Stimulated activated CD8-positive, alpha-beta memory T cell treated with anti-CD3 and anti-CD28 coated beads, Interleukin-12 subunit alpha, Interleukin-12 subunit beta, amount 100 ng/mL, for 4 hours (primary cell): ENCODE results near the gene IL27RA.
A peak's percentile ranks its signal among the peaks of the same experiment; 100 is the strongest.
"Not testable (repeated sequence)": the region's sequence is repeated elsewhere in the genome, so short reads cannot be mapped to it uniquely, and the experiment has no call there.

Experiments
- DNase-seq: peaks from one replicate; pipeline ENCODE4 v3.0.0-alpha.2; 2020; ENCODE audit warnings: low read depth

Gene IL27RA

GRCh38 chr19:13999085-13999484, 32.5 kb upstream of the IL27RA start:
- DNase-seq: no peak

- DNase-seq: no peak
Measured at GRCh38 chr19:14000691-14001375, 30.7 kb upstream of the IL27RA start.

GRCh38 chr19:14002571-14003250, 28.9 kb upstream of the IL27RA start:
- DNase-seq: no peak

GRCh38 chr19:14003251-14004055, 28.1 kb upstream of the IL27RA start:
- no peak for DNase-seq

- no peak for DNase-seq
Measured at GRCh38 chr19:14004619-14005348, 26.8 kb upstream of the IL27RA start.

GRCh38 chr19:14005349-14006084, 26.0 kb upstream of the IL27RA start:
- DNase-seq: peak; percentile 79

- DNase-seq: peak; percentile 99
Measured at GRCh38 chr19:14006085-14006765, 25.3 kb upstream of the IL27RA start, which contains the start of gene RFX1. Gene RFX1 (minus strand): TSS chr19:14006320. CDS start chr19:13993843, 12,477 bp downstream.

GRCh38 chr19:14006766-14007562, 24.6 kb upstream of the IL27RA start:
- DNase-seq: no peak

- DNase-seq: no peak
Measured at GRCh38 chr19:14012378-14012915, 19.1 kb upstream of the IL27RA start.

GRCh38 chr19:14015524-14016035, 16.0 kb upstream of the IL27RA start:
- no peak for DNase-seq

- DNase-seq: no peak
Measured at GRCh38 chr19:14019100-14019499, 12.5 kb upstream of the IL27RA start.

- not testable (repeated sequence) for DNase-seq
Measured at GRCh38 chr19:14019739-14020138, 11.8 kb upstream of the IL27RA start.

- DNase-seq: no peak
Measured at GRCh38 chr19:14021474-14021873, 10.1 kb upstream of the IL27RA start.

- no peak for DNase-seq
Measured at GRCh38 chr19:14022469-14022868, 9.1 kb upstream of the IL27RA start.

GRCh38 chr19:14023404-14024235, 7.9 kb upstream of the IL27RA start:
- DNase-seq: no peak

GRCh38 chr19:14026652-14027192, 4.8 kb upstream of the IL27RA start:
- not testable (repeated sequence) for DNase-seq

- DNase-seq: no peak
Measured at GRCh38 chr19:14027856-14028450, 3.6 kb upstream of the IL27RA start, which contains the start of gene RLN3. Gene RLN3 (plus strand): TSS chr19:14028148. CDS start chr19:14028205, 57 bp downstream.

- no peak for DNase-seq
Measured at GRCh38 chr19:14028901-14029300, 2.7 kb upstream of the IL27RA start.
